ENCODE measurements around the gene FANCE. TPM values are rescaled to one million over a fixed set of nuclear protein-coding genes. Genes with fewer than 3 reads are reported as not detected.
A peak's percentile ranks its signal among the peaks of the same experiment; 100 is the strongest.

The FANCE gene
- total and polyA plus RNA-seq, 5 donors from 2014 or later = 4.8 to 6.6 (median 5.4) TPM

GRCh38 chr6:35411066-35411465 is 41.1 kb upstream of the FANCE start:
- Mint-ChIP-seq H3K9me3 (no peaks in the 10 kb centered on the region), H3K27me3 (no peaks in the 10 kb centered on the region), H3K36me3 (peaks cover 25% of the 10 kb centered on the region), H3K27ac (peak overlapping the region; percentile 58 to 91 (median 76)), H3K4me3 (peak overlapping the region in 1 of 4 donors; percentile 12), H3K4me1 (peaks cover 0 to 32% (median 10%) of the 10 kb centered on the region in 4 donors)
- Histone ChIP-seq H3K36me3 (ENCODE audit: control insufficient read depth, insufficient read depth, low read length) (peaks cover 37% of the 10 kb centered on the region), H3K27me3 (ENCODE audit: control insufficient read depth, insufficient read depth, low read length) (no peaks in the 10 kb centered on the region), H3K27ac (ENCODE audit: insufficient read depth, low read length, poor library complexity, severe bottlenecking) (no peak overlapping the region), H3K4me3 (ENCODE audit: low read depth, low read length) (no peak overlapping the region), H3K9me3 (ENCODE audit: control insufficient read depth in 2 of 2, low read length in 2 of 2) (no peaks in the 10 kb centered on the region), H3K4me1 (ENCODE audit: control insufficient read depth, insufficient read depth, low read length, poor library complexity, severe bottlenecking) (no peaks in the 10 kb centered on the region)
- peak in 1 of 2 donors; percentile 56 for ATAC-seq (ENCODE audit: low read depth in 2 of 2)
- peak in 2 of 3 donors; percentile 10 to 49 for DNase-seq

DNA sequence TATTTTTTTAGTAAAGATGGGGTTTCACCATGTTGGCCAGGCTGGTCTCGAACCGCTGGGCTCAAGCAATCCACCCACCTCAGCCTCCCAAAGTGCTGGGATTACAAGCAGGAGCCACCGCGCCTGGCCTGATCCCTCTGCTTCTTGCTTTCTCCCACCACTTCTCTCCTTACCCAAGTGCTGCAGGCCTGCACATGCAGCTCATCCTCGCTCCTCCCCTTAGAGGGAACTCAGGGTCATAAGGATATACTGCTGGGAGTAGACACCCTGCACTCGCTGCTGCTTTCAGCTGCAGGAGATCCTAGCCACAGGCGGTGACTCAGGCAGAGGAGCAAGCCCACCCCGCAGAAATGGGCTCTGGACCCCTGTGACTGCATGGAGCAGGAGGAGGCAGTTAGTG is 40.0 kb upstream of the FANCE start:
- peak overlapping the region in 1 of 3 donors; percentile 65 for H3K27ac Mint-ChIP-seq
- H3K4me3 ChIP-seq (ENCODE audit: low read depth, low read length) = no peak overlapping the region
- H3K4me1 Mint-ChIP-seq = peaks cover 0 to 31% (median 10%) of the 10 kb centered on the region in 4 donors
- H3K36me3 ChIP-seq (ENCODE audit: control insufficient read depth, insufficient read depth, low read length) = peaks cover 37% of the 10 kb centered on the region
- H3K9me3 ChIP-seq (ENCODE audit: control insufficient read depth in 2 of 2, low read length in 2 of 2) = no peaks in the 10 kb centered on the region
- peaks cover 25% of the 10 kb centered on the region for H3K36me3 Mint-ChIP-seq
- DNase-seq (no peak), ATAC-seq (ENCODE audit: low read depth in 2 of 2) (no peak)
- H3K27ac ChIP-seq (ENCODE audit: insufficient read depth, low read length, poor library complexity, severe bottlenecking) = no peak overlapping the region
- H3K4me3 Mint-ChIP-seq = no peak overlapping the region
- no peaks in the 10 kb centered on the region for H3K9me3 Mint-ChIP-seq
- H3K4me1 ChIP-seq (ENCODE audit: control insufficient read depth, insufficient read depth, low read length, poor library complexity, severe bottlenecking) = no peaks in the 10 kb centered on the region
- H3K27me3 Mint-ChIP-seq = no peaks in the 10 kb centered on the region
- no peaks in the 10 kb centered on the region for H3K27me3 ChIP-seq (ENCODE audit: control insufficient read depth, insufficient read depth, low read length)

DNA sequence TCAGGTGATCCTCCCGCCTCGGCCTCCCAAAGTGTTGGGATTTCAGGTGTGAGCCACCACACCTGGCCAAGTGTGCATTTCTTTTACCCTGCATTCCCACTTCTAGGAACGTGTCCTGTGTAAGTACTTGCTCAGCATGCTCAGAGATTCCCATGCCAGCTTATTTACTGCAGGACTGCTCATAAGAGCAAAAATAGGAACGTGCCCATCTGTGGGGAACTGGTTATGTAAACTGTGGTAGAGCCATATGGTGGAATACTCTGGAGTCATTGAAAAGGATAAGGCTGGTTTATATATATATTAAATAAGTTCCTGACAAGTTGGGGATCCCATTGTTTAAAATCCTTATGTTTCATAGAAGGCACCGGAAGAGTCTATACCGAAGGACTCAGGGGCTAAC is 38.2 kb upstream of the FANCE start:
- no peak for DNase-seq
- Mint-ChIP-seq H3K27ac (no peak overlapping the region), H3K27me3 (no peaks in the 10 kb centered on the region), H3K4me1 (peaks cover 0 to 47% (median 19%) of the 10 kb centered on the region in 4 donors), H3K9me3 (no peaks in the 10 kb centered on the region), H3K4me3 (no peak overlapping the region), H3K36me3 (peaks cover 32% of the 10 kb centered on the region)
- Histone ChIP-seq H3K27me3 (ENCODE audit: control insufficient read depth, insufficient read depth, low read length) (no peaks in the 10 kb centered on the region), H3K4me3 (ENCODE audit: low read depth, low read length) (no peak overlapping the region), H3K9me3 (ENCODE audit: control insufficient read depth in 2 of 2, low read length in 2 of 2) (no peaks in the 10 kb centered on the region), H3K36me3 (ENCODE audit: control insufficient read depth, insufficient read depth, low read length) (peaks cover 41% of the 10 kb centered on the region), H3K27ac (ENCODE audit: insufficient read depth, low read length, poor library complexity, severe bottlenecking) (no peak overlapping the region), H3K4me1 (ENCODE audit: control insufficient read depth, insufficient read depth, low read length, poor library complexity, severe bottlenecking) (peaks cover 8% of the 10 kb centered on the region)
- no peak for ATAC-seq (ENCODE audit: low read depth in 2 of 2)

GRCh38 chr6:35415065-35415891 is 36.9 kb upstream of the FANCE start:
- Histone ChIP-seq H3K27ac (ENCODE audit: insufficient read depth, low read length, poor library complexity, severe bottlenecking) (no peak overlapping the region), H3K36me3 (ENCODE audit: control insufficient read depth, insufficient read depth, low read length) (peaks cover 44% of the 10 kb centered on the region), H3K4me1 (ENCODE audit: control insufficient read depth, insufficient read depth, low read length, poor library complexity, severe bottlenecking) (peaks cover 19% of the 10 kb centered on the region), H3K4me3 (ENCODE audit: low read depth, low read length) (no peak overlapping the region), H3K9me3 (ENCODE audit: control insufficient read depth in 2 of 2, low read length in 2 of 2) (no peaks in the 10 kb centered on the region), H3K27me3 (ENCODE audit: control insufficient read depth, insufficient read depth, low read length) (no peaks in the 10 kb centered on the region)
- peak in 2 of 3 donors; percentile 26 to 39 for DNase-seq
- H3K4me3 Mint-ChIP-seq = no peak overlapping the region
- H3K27me3 Mint-ChIP-seq = no peaks in the 10 kb centered on the region
- no peaks in the 10 kb centered on the region for H3K9me3 Mint-ChIP-seq
- ATAC-seq (ENCODE audit: low read depth in 2 of 2) = no peak
- peaks cover 0 to 55% (median 25%) of the 10 kb centered on the region in 4 donors for H3K4me1 Mint-ChIP-seq
- peak overlapping the region in 1 of 3 donors; percentile 84 for H3K27ac Mint-ChIP-seq
- peaks cover 32% of the 10 kb centered on the region for H3K36me3 Mint-ChIP-seq

GRCh38 chr6:35417979-35418661 is 34.0 kb upstream of the FANCE start:
- H3K36me3 Mint-ChIP-seq = peaks cover 21% of the 10 kb centered on the region
- H3K4me3 Mint-ChIP-seq = no peak overlapping the region
- H3K9me3 Mint-ChIP-seq = no peaks in the 10 kb centered on the region
- Histone ChIP-seq H3K4me1 (ENCODE audit: control insufficient read depth, insufficient read depth, low read length, poor library complexity, severe bottlenecking) (peaks cover 19% of the 10 kb centered on the region), H3K27me3 (ENCODE audit: control insufficient read depth, insufficient read depth, low read length) (no peaks in the 10 kb centered on the region), H3K4me3 (ENCODE audit: low read depth, low read length) (no peak overlapping the region), H3K27ac (ENCODE audit: insufficient read depth, low read length, poor library complexity, severe bottlenecking) (no peak overlapping the region), H3K36me3 (ENCODE audit: control insufficient read depth, insufficient read depth, low read length) (peaks cover 44% of the 10 kb centered on the region), H3K9me3 (ENCODE audit: control insufficient read depth in 2 of 2, low read length in 2 of 2) (no peaks in the 10 kb centered on the region)
- ATAC-seq (ENCODE audit: low read depth in 2 of 2) (peak in 1 of 2 donors; percentile 36), DNase-seq (peak in 1 of 3 donors; percentile 43)
- H3K4me1 Mint-ChIP-seq = peaks cover 0 to 42% (median 22%) of the 10 kb centered on the region in 4 donors
- peak overlapping the region; percentile 60 to 88 (median 82) for H3K27ac Mint-ChIP-seq
- H3K27me3 Mint-ChIP-seq = no peaks in the 10 kb centered on the region

GRCh38 chr6:35419417-35419816 is 32.7 kb upstream of the FANCE start:
- Mint-ChIP-seq H3K36me3 (peaks cover 26% of the 10 kb centered on the region), H3K27me3 (no peaks in the 10 kb centered on the region)
- peaks cover 41% of the 10 kb centered on the region for H3K36me3 ChIP-seq (ENCODE audit: control insufficient read depth, insufficient read depth, low read length)

DNA sequence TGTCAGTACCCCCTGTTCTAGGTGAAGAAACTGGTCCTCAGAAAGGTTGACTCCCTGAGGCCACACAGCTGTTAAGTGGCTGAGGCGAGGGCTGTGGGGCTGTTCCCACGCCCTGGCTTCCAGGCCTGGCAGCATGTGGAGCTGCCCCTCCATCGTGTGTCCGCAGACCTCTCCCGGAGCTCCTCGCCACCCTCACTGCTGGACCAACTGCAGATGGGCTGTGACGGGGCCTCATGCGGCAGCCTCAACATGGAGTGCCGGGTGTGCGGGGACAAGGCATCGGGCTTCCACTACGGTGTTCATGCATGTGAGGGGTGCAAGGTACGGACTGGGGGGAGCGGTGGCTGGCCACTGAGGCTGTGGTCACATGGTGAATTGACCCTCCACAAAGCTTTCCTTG is 32.2 kb upstream of the FANCE start:
- DNase-seq (no peak), ATAC-seq (ENCODE audit: low read depth in 2 of 2) (no peak)
- Histone ChIP-seq H3K27me3 (ENCODE audit: control insufficient read depth, insufficient read depth, low read length) (no peaks in the 10 kb centered on the region), H3K4me1 (ENCODE audit: control insufficient read depth, insufficient read depth, low read length, poor library complexity, severe bottlenecking) (peaks cover 19% of the 10 kb centered on the region), H3K9me3 (ENCODE audit: control insufficient read depth in 2 of 2, low read length in 2 of 2) (no peaks in the 10 kb centered on the region), H3K36me3 (ENCODE audit: control insufficient read depth, insufficient read depth, low read length) (peaks cover 39% of the 10 kb centered on the region), H3K27ac (ENCODE audit: insufficient read depth, low read length, poor library complexity, severe bottlenecking) (no peak overlapping the region), H3K4me3 (ENCODE audit: low read depth, low read length) (no peak overlapping the region)
- Mint-ChIP-seq H3K4me3 (peak overlapping the region in 2 of 4 donors; percentile 36 to 43), H3K4me1 (peaks cover 0 to 37% (median 22%) of the 10 kb centered on the region in 4 donors), H3K27me3 (no peaks in the 10 kb centered on the region), H3K27ac (peak overlapping the region in 2 of 3 donors; percentile 75 to 88), H3K9me3 (no peaks in the 10 kb centered on the region), H3K36me3 (peaks cover 26% of the 10 kb centered on the region)

More at GRCh38 chr6:35419417-35419816, 32.7 kb upstream of the FANCE start:
- H3K27ac ChIP-seq (ENCODE audit: insufficient read depth, low read length, poor library complexity, severe bottlenecking) = no peak overlapping the region
- H3K27ac Mint-ChIP-seq = peak overlapping the region; percentile 48 to 88 (median 82)
- peaks cover 19% of the 10 kb centered on the region for H3K4me1 ChIP-seq (ENCODE audit: control insufficient read depth, insufficient read depth, low read length, poor library complexity, severe bottlenecking)
- peak overlapping the region; percentile 15 for H3K4me3 ChIP-seq (ENCODE audit: low read depth, low read length)
- peak overlapping the region in 2 of 4 donors; percentile 36 to 65 for H3K4me3 Mint-ChIP-seq
- no peaks in the 10 kb centered on the region for H3K27me3 ChIP-seq (ENCODE audit: control insufficient read depth, insufficient read depth, low read length)
- no peaks in the 10 kb centered on the region for H3K9me3 ChIP-seq (ENCODE audit: control insufficient read depth in 2 of 2, low read length in 2 of 2)
- peaks cover 0 to 39% (median 22%) of the 10 kb centered on the region in 4 donors for H3K4me1 Mint-ChIP-seq
- ATAC-seq (ENCODE audit: low read depth in 2 of 2) = peak; percentile 56 to 64
- H3K9me3 Mint-ChIP-seq = no peaks in the 10 kb centered on the region
- peak in 2 of 3 donors; percentile 28 to 69 for DNase-seq
